Endothelial cell of hepatic sinusoid (primary cell): ENCODE measurements around the gene CHEK2.
"Not testable (repeated sequence)": the region's sequence is repeated elsewhere in the genome, so short reads cannot be mapped to it uniquely, and the experiment has no call there.

Experiments used
- in situ Hi-C: cut with HindIII; loops from 2 replicates; pipeline ENCODE4 v1.10.0; 2017; ENCODE audit warnings: low sequenced_read_pairs

Gene CHEK2

GRCh38 chr22:28741785-28742561 lies at the start of gene CHEK2, which contains the start of gene HSCB:
Gene CHEK2 (minus strand): TSS chr22:28741820. CDS start chr22:28734721, 7,099 bp downstream.
Gene HSCB (plus strand): TSS chr22:28742039. CDS start chr22:28742096, 57 bp downstream.
- in situ Hi-C loops: no loop called here

- in situ Hi-C loops: no loop called here
These were observed 49.5 kb upstream of the CHEK2 start for GRCh38 chr22:28791124-28791523.

- in situ Hi-C loops: no loop called here
These were observed 47.0 kb upstream of the CHEK2 start for GRCh38 chr22:28788601-28789000.

GRCh38 chr22:28783786-28784671 lies 42.4 kb upstream of the CHEK2 start:
- in situ Hi-C loops: no loop called here

- in situ Hi-C loops: no loop called here
These were observed 38.7 kb upstream of the CHEK2 start for GRCh38 chr22:28780296-28780695.

- in situ Hi-C loops: no loop called here
These were observed 38.2 kb upstream of the CHEK2 start for GRCh38 chr22:28779833-28780232.

- in situ Hi-C loops: no loop called here
These were observed 32.8 kb upstream of the CHEK2 start for GRCh38 chr22:28774378-28774777.

GRCh38 chr22:28773461-28773867 lies 31.8 kb upstream of the CHEK2 start:
- in situ Hi-C loops: no loop called here

GRCh38 chr22:28772633-28773460 lies 31.2 kb upstream of the CHEK2 start, which contains the start of gene CCDC117:
Gene CCDC117 (plus strand): TSS chr22:28772695. CDS start chr22:28772850, 155 bp downstream.
- in situ Hi-C loops: no loop called here

GRCh38 chr22:28771195-28771791 lies 29.7 kb upstream of the CHEK2 start:
- in situ Hi-C loops: no loop called here

- in situ Hi-C loops: no loop called here
These were observed 27.9 kb upstream of the CHEK2 start for GRCh38 chr22:28769394-28770085.

- in situ Hi-C loops: no loop called here
These were observed 27.2 kb upstream of the CHEK2 start for GRCh38 chr22:28768701-28769393.

- in situ Hi-C loops: no loop called here
These were observed 25.0 kb upstream of the CHEK2 start for GRCh38 chr22:28766628-28767027.

GRCh38 chr22:28762000-28762399 lies 20.4 kb upstream of the CHEK2 start:
- in situ Hi-C loops: not testable (repeated sequence)

GRCh38 chr22:28761449-28761755 lies 19.8 kb upstream of the CHEK2 start:
- in situ Hi-C loops: no loop called here

GRCh38 chr22:28759861-28760560 lies 18.4 kb upstream of the CHEK2 start:
- in situ Hi-C loops: no loop called here

- in situ Hi-C loops: not testable (repeated sequence)
These were observed 12.9 kb upstream of the CHEK2 start for GRCh38 chr22:28754512-28754911.

GRCh38 chr22:28750471-28750881 lies 8.9 kb upstream of the CHEK2 start:
- in situ Hi-C loops: no loop called here

- in situ Hi-C loops: no loop called here
These were observed 2.2 kb upstream of the CHEK2 start for GRCh38 chr22:28743852-28744251.
